HepG2 (cell line): ENCODE measurements around the gene VAV2. TPM values are rescaled to one million over a fixed set of nuclear protein-coding genes. Genes with fewer than 3 reads are reported as not detected.
A peak's percentile ranks its signal among the peaks of the same experiment; 100 is the strongest.

Source experiments
- ERF ChIP-seq: IDR thresholded peaks from 2 replicates; pipeline ENCODE4 v1.6.1; 2018; ENCODE audit warnings: missing biosample characterization, missing genetic modification reagents
- HOXD1 ChIP-seq: sonication (generic); formaldehyde crosslinking; IDR thresholded peaks from 2 replicates; pipeline ENCODE4 v1.5.0; 2020; ENCODE audit warnings: missing genetic modification reagents
- IKZF1 ChIP-seq: fragments of 450-650 bp; IDR thresholded peaks from 2 replicates; pipeline ENCODE4 v1.7.1; 2016
- PRPF4 ChIP-seq: fragments of 200-400 bp; formaldehyde crosslinking; IDR thresholded peaks from 2 replicates; pipeline ENCODE4 v1.6.1; 2016; ENCODE audit warnings: low read length, low read depth; ENCODE audit not compliant: poor library complexity, severe bottlenecking
- RBAK ChIP-seq: sonication (generic); formaldehyde crosslinking; IDR thresholded peaks from 2 replicates; pipeline ENCODE4 v1.5.1; 2020; ENCODE audit warnings: mild to moderate bottlenecking, missing genetic modification reagents
- SMARCE1 ChIP-seq: fragments of 450-650 bp; IDR thresholded peaks from 2 replicates; pipeline ENCODE4 v1.6.1; 2017; ENCODE audit warnings: borderline replicate concordance
- SPEN ChIP-seq: sonication (generic); formaldehyde crosslinking; IDR thresholded peaks from 2 replicates; pipeline ENCODE4 v1.5.1; 2020; ENCODE audit warnings: low read depth, mild to moderate bottlenecking, missing genetic modification reagents
- STAG1 ChIP-seq: sonication (generic); formaldehyde crosslinking; IDR thresholded peaks from 2 replicates; pipeline ENCODE4 v1.4.0; 2020; ENCODE audit warnings: missing genetic modification reagents
- TBP ChIP-seq: sonication (generic); formaldehyde crosslinking; IDR thresholded peaks from 2 replicates; pipeline ENCODE4 v1.5.0; 2020; ENCODE audit warnings: missing genetic modification reagents
- TEAD2 ChIP-seq: sonication (generic); formaldehyde crosslinking; IDR thresholded peaks from 2 replicates; pipeline ENCODE4 v1.9.0; 2021; ENCODE audit warnings: missing genetic modification reagents
- TMF1 ChIP-seq: sonication (generic); formaldehyde crosslinking; IDR thresholded peaks from 2 replicates; pipeline ENCODE4 v1.8.1; 2022; ENCODE audit warnings: low read depth, missing genetic modification reagents
- ZNF121 ChIP-seq: sonication (generic); formaldehyde crosslinking; IDR thresholded peaks from 2 replicates; pipeline ENCODE4 v1.5.0; 2020; ENCODE audit warnings: mild to moderate bottlenecking, missing genetic modification reagents
- ZNF296 ChIP-seq: sonication (generic); formaldehyde crosslinking; conservative IDR thresholded peaks from 2 replicates; pipeline ENCODE4 v1.5.0; 2020; ENCODE audit warnings: mild to moderate bottlenecking, missing genetic modification reagents
- ZNF530 ChIP-seq: sonication (generic); formaldehyde crosslinking; IDR thresholded peaks from 2 replicates; pipeline ENCODE4 v1.5.0; 2020; ENCODE audit warnings: low read depth, mild to moderate bottlenecking, missing genetic modification reagents
- polyA plus RNA-seq, 8 experiments: library from polyadenylated mRNA; depleted of rRNA in 3 of 8; stranded (reverse) in 7 of 8; unstranded in 1 of 8; fragments of >200 nt; fragmentation: Illumina TruSeq in 4 of 8; extraction: Trizol in 4 of 8; gene quantifications; 2 replicates each; pipeline versions ENCODE4 v1.2.1 to v1.2.3, GENCODE V29; 2011 to 2016; ENCODE audit warnings: low read depth in 4 of 8, missing spikeins in 1 of 8, mixed read lengths in 1 of 8; ENCODE audit not compliant: insufficient read depth in 1 of 8
- total RNA-seq, 5 experiments: library from RNA; depleted of rRNA; stranded (reverse); fragments of >200 nt; fragmentation: Illumina TruSeq; extraction: Trizol; gene quantifications; 2 replicates each; pipeline ENCODE4 v1.2.3, GENCODE V29; 2016; ENCODE audit warnings: low read depth in 1 of 5
- TF ChIP-seq, protein P1 (sequence below): sonication (generic); formaldehyde crosslinking; IDR thresholded peaks from 2 replicates; pipeline ENCODE4 v1.5.0; 2020; ENCODE audit warnings: missing genetic modification reagents, mild to moderate bottlenecking, borderline replicate concordance
- TF ChIP-seq, protein P2 (sequence below): sonication (generic); formaldehyde crosslinking; IDR thresholded peaks from 2 replicates; pipeline ENCODE4 v1.5.0; 2020; ENCODE audit warnings: missing genetic modification reagents
- TF ChIP-seq, protein P3 (sequence below): conservative IDR thresholded peaks from 2 replicates; pipeline ENCODE4 v1.6.1; 2018; ENCODE audit warnings: missing genetic modification reagents
- TF ChIP-seq, protein P4 (sequence below): sonication (generic); formaldehyde crosslinking; IDR thresholded peaks from 2 replicates; pipeline ENCODE4 v1.8.1; 2023; ENCODE audit warnings: mild to moderate bottlenecking, missing genetic modification reagents, borderline replicate concordance
- TF ChIP-seq, protein P5 (sequence below): sonication (generic); formaldehyde crosslinking; IDR thresholded peaks from 2 replicates; pipeline ENCODE4 v1.5.1; 2020; ENCODE audit warnings: mild to moderate bottlenecking, missing genetic modification reagents
- TF ChIP-seq, protein P6 (sequence below): sonication (generic); formaldehyde crosslinking; IDR thresholded peaks from 2 replicates; pipeline ENCODE4 v1.4.0; 2020; ENCODE audit warnings: missing genetic modification reagents
- TF ChIP-seq, protein P7 (sequence below): sonication (generic); formaldehyde crosslinking; IDR thresholded peaks from 2 replicates; pipeline ENCODE4 v1.5.1; 2020; ENCODE audit warnings: missing genetic modification reagents, mild to moderate bottlenecking, borderline replicate concordance

The VAV2 gene
- total and polyA plus RNA-seq, 2 of the 13 experiments (the other 11 are each of a cell fraction or from before 2014, with no cell fraction given) = 22.5 to 22.9 TPM

DNA sequence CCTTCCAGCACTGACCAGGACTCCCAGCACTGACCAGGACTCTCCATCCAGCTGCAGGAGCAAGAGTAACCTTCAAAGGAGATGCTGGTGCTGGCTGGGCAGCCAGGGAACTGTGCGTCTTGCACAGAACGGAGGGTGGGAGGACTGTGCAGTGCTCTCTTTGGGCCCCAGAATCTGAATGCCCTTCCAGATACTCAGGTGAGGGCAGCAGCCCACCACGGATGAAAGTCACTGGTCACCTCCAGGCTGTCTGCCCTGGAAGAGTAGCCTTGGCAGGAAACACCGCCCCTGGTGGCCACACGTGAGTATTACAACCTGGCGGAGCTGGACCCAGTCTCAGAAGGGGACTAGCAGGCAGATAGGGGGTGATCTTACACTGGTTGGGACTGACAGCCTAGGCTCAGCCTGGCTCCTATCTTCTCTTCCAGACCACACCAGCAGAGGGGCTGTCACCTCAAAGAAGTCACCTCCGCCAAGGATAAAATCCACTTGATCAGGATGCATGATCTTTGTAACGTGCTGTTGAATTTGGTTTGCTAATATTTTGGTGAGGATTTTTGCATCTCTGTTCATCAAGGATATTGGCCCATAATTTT, 249.2 kb downstream of the VAV2 start (continued):
- TF ChIP-seq SPEN (CRISPR knock-in tag) (peak; percentile 32; the same call in 1 of the 2 replicates), ERF (CRISPR knock-in tag) (peak; percentile 88), PRPF4 (no peak), STAG1 (peak; percentile 89), ZNF121 (CRISPR knock-in tag) (no peak), SMARCE1 (no peak), TBP (CRISPR knock-in tag) (no peak), TMF1 (CRISPR knock-in tag) (no peak), ZNF296 (CRISPR knock-in tag) (peak; percentile 64; the same call in 1 of the 2 replicates), HOXD1 (CRISPR knock-in tag) (no peak), ZNF530 (CRISPR knock-in tag) (no peak), IKZF1 (no peak), RBAK (CRISPR knock-in tag) (no peak), TEAD2 (CRISPR knock-in tag) (no peak)
- TF ChIP-seq, protein P1, sequence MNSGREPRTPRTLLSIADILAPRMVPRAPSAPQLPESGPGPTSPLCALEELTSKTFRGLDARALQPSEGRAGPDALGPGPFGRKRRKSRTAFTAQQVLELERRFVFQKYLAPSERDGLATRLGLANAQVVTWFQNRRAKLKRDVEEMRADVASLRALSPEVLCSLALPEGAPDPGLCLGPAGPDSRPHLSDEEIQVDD (CRISPR knock-in tag) = no peak
- TF ChIP-seq, protein P2, sequence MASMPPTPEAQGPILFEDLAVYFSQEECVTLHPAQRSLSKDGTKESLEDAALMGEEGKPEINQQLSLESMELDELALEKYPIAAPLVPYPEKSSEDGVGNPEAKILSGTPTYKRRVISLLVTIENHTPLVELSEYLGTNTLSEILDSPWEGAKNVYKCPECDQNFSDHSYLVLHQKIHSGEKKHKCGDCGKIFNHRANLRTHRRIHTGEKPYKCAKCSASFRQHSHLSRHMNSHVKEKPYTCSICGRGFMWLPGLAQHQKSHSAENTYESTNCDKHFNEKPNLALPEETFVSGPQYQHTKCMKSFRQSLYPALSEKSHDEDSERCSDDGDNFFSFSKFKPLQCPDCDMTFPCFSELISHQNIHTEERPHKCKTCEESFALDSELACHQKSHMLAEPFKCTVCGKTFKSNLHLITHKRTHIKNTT (CRISPR knock-in tag) = no peak
- TF ChIP-seq, protein P3, sequence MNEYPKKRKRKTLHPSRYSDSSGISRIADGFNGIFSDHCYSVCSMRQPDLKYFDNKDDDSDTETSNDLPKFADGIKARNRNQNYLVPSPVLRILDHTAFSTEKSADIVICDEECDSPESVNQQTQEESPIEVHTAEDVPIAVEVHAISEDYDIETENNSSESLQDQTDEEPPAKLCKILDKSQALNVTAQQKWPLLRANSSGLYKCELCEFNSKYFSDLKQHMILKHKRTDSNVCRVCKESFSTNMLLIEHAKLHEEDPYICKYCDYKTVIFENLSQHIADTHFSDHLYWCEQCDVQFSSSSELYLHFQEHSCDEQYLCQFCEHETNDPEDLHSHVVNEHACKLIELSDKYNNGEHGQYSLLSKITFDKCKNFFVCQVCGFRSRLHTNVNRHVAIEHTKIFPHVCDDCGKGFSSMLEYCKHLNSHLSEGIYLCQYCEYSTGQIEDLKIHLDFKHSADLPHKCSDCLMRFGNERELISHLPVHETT (CRISPR knock-in tag) = peak; percentile 58; the same call in 1 of the 2 replicates
- TF ChIP-seq, protein P4, sequence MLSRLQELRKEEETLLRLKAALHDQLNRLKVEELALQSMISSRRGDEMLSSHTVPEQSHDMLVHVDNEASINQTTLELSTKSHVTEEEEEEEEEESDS (CRISPR knock-in tag) = no peak
- TF ChIP-seq, protein P5, sequence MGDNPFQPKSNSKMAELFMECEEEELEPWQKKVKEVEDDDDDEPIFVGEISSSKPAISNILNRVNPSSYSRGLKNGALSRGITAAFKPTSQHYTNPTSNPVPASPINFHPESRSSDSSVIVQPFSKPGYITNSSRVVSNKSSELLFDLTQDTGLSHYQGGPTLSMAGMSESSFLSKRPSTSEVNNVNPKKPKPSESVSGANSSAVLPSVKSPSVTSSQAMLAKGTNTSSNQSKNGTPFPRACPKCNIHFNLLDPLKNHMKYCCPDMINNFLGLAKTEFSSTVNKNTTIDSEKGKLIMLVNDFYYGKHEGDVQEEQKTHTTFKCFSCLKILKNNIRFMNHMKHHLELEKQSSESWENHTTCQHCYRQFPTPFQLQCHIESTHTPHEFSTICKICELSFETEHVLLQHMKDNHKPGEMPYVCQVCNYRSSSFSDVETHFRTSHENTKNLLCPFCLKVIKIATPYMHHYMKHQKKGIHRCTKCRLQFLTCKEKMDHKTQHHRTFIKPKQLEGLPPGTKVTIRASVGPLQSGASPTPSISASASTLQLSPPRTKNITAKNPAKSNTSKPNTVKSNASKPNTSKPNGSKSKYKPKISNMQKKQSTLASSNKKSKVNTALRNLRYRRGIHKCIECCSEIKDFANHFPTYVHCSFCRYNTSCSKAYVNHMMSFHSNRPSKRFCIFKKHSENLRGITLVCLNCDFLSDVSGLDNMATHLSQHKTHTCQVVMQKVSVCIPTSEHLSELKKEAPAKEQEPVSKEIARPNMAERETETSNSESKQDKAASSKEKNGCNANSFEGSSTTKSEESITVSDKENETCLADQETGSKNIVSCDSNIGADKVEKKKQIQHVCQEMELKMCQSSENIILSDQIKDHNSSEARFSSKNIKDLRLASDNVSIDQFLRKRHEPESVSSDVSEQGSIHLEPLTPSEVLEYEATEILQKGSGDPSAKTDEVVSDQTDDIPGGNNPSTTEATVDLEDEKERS (CRISPR knock-in tag) = no peak
- TF ChIP-seq, protein P6, sequence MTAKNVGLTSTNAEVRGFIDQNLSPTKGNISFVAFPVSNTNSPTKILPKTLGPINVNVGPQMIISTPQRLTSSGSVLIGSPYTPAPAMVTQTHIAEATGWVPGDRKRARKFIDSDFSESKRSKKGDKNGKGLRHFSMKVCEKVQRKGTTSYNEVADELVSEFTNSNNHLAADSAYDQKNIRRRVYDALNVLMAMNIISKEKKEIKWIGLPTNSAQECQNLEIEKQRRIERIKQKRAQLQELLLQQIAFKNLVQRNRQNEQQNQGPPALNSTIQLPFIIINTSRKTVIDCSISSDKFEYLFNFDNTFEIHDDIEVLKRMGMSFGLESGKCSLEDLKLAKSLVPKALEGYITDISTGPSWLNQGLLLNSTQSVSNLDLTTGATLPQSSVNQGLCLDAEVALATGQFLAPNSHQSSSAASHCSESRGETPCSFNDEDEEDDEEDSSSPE (CRISPR knock-in tag) = no peak
- TF ChIP-seq, protein P7, sequence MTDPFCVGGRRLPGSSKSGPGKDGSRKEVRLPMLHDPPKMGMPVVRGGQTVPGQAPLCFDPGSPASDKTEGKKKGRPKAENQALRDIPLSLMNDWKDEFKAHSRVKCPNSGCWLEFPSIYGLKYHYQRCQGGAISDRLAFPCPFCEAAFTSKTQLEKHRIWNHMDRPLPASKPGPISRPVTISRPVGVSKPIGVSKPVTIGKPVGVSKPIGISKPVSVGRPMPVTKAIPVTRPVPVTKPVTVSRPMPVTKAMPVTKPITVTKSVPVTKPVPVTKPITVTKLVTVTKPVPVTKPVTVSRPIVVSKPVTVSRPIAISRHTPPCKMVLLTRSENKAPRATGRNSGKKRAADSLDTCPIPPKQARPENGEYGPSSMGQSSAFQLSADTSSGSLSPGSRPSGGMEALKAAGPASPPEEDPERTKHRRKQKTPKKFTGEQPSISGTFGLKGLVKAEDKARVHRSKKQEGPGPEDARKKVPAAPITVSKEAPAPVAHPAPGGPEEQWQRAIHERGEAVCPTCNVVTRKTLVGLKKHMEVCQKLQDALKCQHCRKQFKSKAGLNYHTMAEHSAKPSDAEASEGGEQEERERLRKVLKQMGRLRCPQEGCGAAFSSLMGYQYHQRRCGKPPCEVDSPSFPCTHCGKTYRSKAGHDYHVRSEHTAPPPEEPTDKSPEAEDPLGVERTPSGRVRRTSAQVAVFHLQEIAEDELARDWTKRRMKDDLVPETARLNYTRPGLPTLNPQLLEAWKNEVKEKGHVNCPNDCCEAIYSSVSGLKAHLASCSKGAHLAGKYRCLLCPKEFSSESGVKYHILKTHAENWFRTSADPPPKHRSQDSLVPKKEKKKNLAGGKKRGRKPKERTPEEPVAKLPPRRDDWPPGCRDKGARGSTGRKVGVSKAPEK (CRISPR knock-in tag) = no peak
